LNCaP clone FGC (cell line): ENCODE data around the gene FAM76A.

Experiments
- DNase-seq: peaks from one replicate; pipeline ENCODE4 v3.0.0-alpha.2; 2011; ENCODE audit warnings: low read depth
- H3K4me3 ChIP-seq: 2 replicates; pipeline ENCODE4 v1.5.1; 2011; ENCODE audit warnings: mild to moderate bottlenecking, low read depth, low read length, control low read depth
- CTCF ChIP-seq: IDR thresholded peaks from 2 replicates; pipeline ENCODE4 v1.5.1; 2012; ENCODE audit warnings: mild to moderate bottlenecking; ENCODE audit not compliant: control insufficient read depth, insufficient read depth; ENCODE audit errors: extremely low read depth

FAM76A gene

GRCh38 chr1:27755286-27755685 is 29.5 kb downstream of the FAM76A start:
- TF ChIP-seq CTCF, result no peak
- DNase-seq, result no peak
- no peak overlapping the region for H3K4me3 ChIP-seq

GRCh38 chr1:27755865-27756264 is 30.1 kb downstream of the FAM76A start:
- TF ChIP-seq CTCF, result no peak
- H3K4me3 ChIP-seq, result no peak overlapping the region
- peak; percentile 46 for DNase-seq

- DNase-seq, result no peak
- TF ChIP-seq CTCF, result no peak
- H3K4me3 ChIP-seq, result no peak overlapping the region
Measured at GRCh38 chr1:27759236-27759635, 33.5 kb downstream of the FAM76A start.

GRCh38 chr1:27760426-27760825 is 34.7 kb downstream of the FAM76A start:
- DNase-seq, result no peak
- no peak overlapping the region for H3K4me3 ChIP-seq
- no peak for TF ChIP-seq CTCF

- TF ChIP-seq CTCF, result no peak
Measured at GRCh38 chr1:27762033-27762432, 36.3 kb downstream of the FAM76A start.

GRCh38 chr1:27763358-27763757 is 37.6 kb downstream of the FAM76A start:
- no peak for DNase-seq
- no peak for TF ChIP-seq CTCF
- no peak overlapping the region for H3K4me3 ChIP-seq

More at GRCh38 chr1:27762033-27762432, 36.3 kb downstream of the FAM76A start:
- no peak for DNase-seq
- H3K4me3 ChIP-seq, result no peak overlapping the region

- no peak for TF ChIP-seq CTCF
- DNase-seq, result no peak
- H3K4me3 ChIP-seq, result no peak overlapping the region
Measured at GRCh38 chr1:27770293-27770830, 44.6 kb downstream of the FAM76A start.
